Right renal cortex interstitium (tissue), 3 donors: ENCODE data around the gene LRP1. TPM values are rescaled to one million over a fixed set of nuclear protein-coding genes. Genes with fewer than 3 reads are reported as not detected.

Experiments
- polyA plus RNA-seq, 3 donors: library from polyadenylated mRNA; unstranded; fragments of 120-200 nt; gene quantifications; one replicate each; pipeline ENCODE4 v1.2.1, GENCODE V29; 2013; ENCODE audit not compliant: insufficient read length in 3 of 3

LRP1 gene
- polyA plus RNA-seq, 3 donors, result 58.5 to 69.2 (median 60.0) TPM

Other genes with a start within 250 kb of the LRP1 start
- under 1 TPM in 2 of 3 donors, not detected in 1; 0.07 to 0.11 TPM for gene SDR9C7, start 194.1 kb upstream of the LRP1 start, polyA plus RNA-seq
- under 1 TPM; 0.28 to 0.68 (median 0.37) TPM for gene RDH16, start 170.9 kb upstream of the LRP1 start, polyA plus RNA-seq
- gene ZBTB39, start 121.9 kb upstream of the LRP1 start, polyA plus RNA-seq, result 10 to 100 TPM; 11.9 to 13.0 (median 12.4) TPM
- 1 to 10 TPM in 1 of 3 donors, under 1 TPM in 2; 0.54 to 1.4 (median 0.75) TPM for gene TAC3, start 112.0 kb upstream of the LRP1 start, polyA plus RNA-seq
- gene MYO1A, start 78.4 kb upstream of the LRP1 start, polyA plus RNA-seq, result under 1 TPM; 0.10 to 0.25 (median 0.11) TPM
- 10 to 100 TPM; 22.5 to 24.8 (median 23.6) TPM for gene NEMP1, start 49.7 kb upstream of the LRP1 start, polyA plus RNA-seq
- 10 to 100 TPM; 40.7 to 43.4 (median 42.4) TPM for gene NAB2, start 39.4 kb upstream of the LRP1 start, polyA plus RNA-seq
- 100 to 1,000 TPM in 1 of 3 donors, 10 to 100 TPM in 2; 89.6 to 106 (median 99.2) TPM for gene STAT6, start 17.1 kb upstream of the LRP1 start, polyA plus RNA-seq
- gene LRP1-AS, start 19.1 kb downstream of the LRP1 start, polyA plus RNA-seq, result under 1 TPM in 1 of 3 donors, not detected in 2; 0.44 TPM
- gene NXPH4, start 88.3 kb downstream of the LRP1 start, polyA plus RNA-seq, result 1 to 10 TPM; 2.4 to 3.7 (median 2.5) TPM
- gene SHMT2, start 101.2 kb downstream of the LRP1 start, polyA plus RNA-seq, result 10 to 100 TPM; 66.0 to 79.2 (median 72.7) TPM
- gene STAC3, start 122.7 kb downstream of the LRP1 start, polyA plus RNA-seq, result 1 to 10 TPM; 2.5 to 4.2 (median 3.3) TPM